Measurements from ENCODE around the gene ZNF416.

- TF ChIP-seq TBP (IDR thresholded peaks at IDR 0.05; ENCODE audit: low read depth, low read length) (no peak), POLR2A (IDR thresholded peaks at IDR 0.05; ENCODE audit: control extremely low read depth in 1 of 2, low read depth in 2 of 2, low read length in 2 of 2) (no peak), TAF1 (IDR thresholded peaks at IDR 0.05; ENCODE audit: low read depth, low read length) (peak; percentile 26; the same call in 1 of the 2 replicates), CTCF (IDR thresholded peaks at IDR 0.05; ENCODE audit: control extremely low read depth in 1 of 3, insufficient read depth in 1 of 3, low read depth in 1 of 3, low read length in 3 of 3) (no peak), EZH2 (IDR thresholded peaks at IDR 0.05; ENCODE audit: low read depth, low read length, severe bottlenecking) (no peak), YY1 (IDR thresholded peaks at IDR 0.05; ENCODE audit: low read depth, low read length) (no peak), POLR2AphosphoS5 (IDR thresholded peaks at IDR 0.05; ENCODE audit: low read depth, low read length) (no peak), HDAC2 (IDR thresholded peaks at IDR 0.05; ENCODE audit: borderline replicate concordance in 1 of 2, low read depth in 2 of 2, low read length in 2 of 2) (peak in 1 of 2 experiments; percentile 95; a peak in 2 of 4 replicates), RFX5 (IDR thresholded peaks at IDR 0.05; ENCODE audit: borderline replicate concordance, low read depth, low read length) (no peak), KDM5A (IDR thresholded peaks at IDR 0.05; ENCODE audit: low read length) (no peak), USF2 (IDR thresholded peaks at IDR 0.05; ENCODE audit: low read length) (no peak), ATF2 (IDR thresholded peaks at IDR 0.05; ENCODE audit: low read length) (no peak)
These were observed 21.2 kb upstream of the ZNF416 start, which contains the start of gene ZNF530 for GRCh38 chr19:57599761-57600383.
